Activated gamma-delta T cell (primary cell): ENCODE data around the gene FREY1.

Experiments used
- DNase-seq: peaks from one replicate; lab custom pipeline; 2025; lab: John Stamatoyannopoulos, UW

FREY1 gene

DNA sequence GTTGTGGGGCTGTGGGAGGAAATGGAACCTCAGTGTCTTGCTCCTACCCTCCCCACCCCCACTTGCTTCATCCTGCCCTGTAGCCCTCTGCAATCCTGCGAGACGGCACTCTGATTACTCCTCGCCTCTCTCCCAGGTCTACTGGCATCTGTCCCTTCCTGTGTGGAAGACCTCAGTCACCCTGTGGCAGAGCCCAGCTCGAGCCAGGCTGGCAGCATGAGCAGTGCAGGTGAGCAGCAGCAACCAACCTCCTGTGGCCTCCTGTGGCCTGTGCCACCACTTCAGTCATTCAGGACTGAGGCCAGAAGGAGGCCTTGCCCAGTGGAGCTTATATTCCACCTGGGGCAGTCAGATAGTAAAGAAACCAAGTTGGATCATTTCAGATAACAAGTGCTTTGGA is 36.4 kb downstream of the FREY1 start:
- DNase-seq: no peak

DNA sequence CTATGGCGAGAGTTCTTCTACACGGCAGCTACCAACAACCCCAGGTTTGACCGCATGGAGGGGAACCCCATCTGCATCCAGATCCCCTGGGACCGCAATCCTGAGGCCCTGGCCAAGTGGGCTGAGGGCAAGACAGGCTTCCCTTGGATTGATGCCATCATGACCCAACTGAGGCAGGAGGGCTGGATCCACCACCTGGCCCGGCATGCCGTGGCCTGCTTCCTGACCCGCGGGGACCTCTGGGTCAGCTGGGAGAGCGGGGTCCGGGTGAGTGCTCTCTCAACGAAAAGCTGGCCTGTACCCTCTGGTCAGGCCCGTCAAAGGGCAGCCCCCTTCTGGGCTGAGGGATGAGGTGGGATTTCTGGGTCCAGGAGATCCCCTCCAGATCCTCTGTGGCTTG is 37.5 kb downstream of the FREY1 start:
- no peak for DNase-seq

DNA sequence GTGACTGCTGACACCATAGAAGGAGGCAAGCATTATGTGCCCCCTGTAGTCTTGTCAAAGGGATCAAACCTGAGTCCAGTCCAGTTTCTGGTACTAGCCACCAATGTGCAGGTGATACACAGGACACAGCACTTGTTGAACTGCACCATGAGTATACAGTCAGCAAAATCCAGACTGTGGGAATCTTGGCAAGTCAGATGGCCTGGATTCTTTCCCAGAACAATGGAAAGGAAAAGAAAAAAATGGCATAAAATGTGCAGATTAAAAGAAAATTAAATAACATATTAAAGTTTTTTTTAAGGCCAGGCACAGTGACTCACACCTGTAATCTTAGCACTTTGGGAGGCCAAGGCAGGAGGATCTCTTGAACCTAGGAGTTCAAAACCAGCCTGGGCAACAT is 43.0 kb downstream of the FREY1 start:
- DNase-seq: no peak

DNA sequence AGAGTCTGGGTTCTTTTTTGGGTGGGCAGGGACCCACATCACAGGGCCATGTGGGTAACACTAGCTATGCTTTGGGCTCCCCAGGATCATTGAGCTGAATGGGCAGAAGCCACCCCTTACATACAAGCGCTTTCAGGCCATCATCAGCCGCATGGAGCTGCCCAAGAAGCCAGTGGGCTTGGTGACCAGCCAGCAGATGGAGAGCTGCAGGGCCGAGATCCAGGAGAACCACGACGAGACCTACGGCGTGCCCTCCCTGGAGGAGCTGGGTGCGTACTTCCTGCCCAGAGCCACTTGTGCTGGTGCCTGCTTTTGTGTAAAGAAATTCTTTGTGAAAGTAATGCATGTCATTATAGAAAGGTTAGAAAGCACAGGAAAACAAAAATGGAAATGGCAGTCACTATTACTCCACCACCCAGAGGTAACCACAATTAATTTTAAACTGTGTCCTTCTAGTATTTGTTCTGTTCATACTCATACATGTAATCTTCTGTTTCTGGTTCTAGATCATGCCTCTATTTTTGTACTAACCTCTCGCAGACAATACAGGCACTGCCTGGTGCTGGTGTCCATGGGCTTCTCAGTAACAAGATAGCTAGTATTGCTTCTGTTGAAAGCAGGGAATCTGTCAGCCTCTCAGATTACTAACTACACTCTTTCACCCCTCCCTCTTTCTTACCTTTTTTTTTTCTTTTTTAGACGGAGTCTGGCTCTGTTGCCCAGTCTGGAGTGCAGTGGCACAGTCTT is 46.1 kb downstream of the FREY1 start:
- DNase-seq: no peak

DNA sequence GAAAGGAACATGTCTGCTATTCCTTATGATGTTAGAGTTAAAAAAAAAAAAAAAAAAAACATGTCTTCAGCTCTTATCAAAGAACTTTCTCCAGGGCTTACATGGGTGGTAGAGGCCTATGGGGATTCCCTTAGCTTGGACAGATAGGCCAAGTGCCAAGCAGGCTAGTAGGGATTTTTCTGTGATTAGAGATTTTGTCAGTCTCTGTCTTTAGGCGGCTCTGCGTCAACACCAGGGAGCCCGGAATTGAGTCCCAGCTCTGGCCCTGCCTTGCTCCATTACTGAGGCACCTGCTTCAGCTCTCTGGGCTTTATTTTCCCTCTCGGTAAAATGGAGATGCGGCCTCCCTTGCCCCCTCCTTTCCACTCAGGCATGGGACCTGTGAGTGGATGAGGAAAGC is 46.7 kb downstream of the FREY1 start:
- DNase-seq: no peak

DNA sequence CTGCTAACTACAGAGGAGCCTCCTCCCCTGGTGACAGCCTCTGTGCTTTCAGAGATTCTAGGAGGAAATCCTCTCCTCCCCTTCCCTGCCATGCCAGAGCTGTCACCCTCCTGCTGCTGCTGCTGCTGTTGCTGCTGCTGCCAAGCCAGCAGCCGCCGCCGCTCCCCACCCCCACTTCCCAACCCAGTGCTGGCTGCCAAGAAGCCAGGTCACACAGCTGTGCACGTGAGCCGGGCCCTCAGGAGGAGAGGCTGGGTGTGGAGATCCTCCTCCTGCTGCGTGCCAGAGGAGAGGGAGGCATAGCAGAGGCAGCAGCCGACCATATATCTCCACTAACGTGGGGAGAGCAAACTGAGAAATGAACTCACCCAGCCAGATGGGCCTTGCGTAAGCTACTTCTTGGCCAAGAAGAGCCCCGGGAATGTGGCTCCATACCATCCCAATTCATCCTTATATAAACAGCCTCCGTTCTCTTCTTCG is 47.4 kb downstream of the FREY1 start:
- no peak for DNase-seq

DNA sequence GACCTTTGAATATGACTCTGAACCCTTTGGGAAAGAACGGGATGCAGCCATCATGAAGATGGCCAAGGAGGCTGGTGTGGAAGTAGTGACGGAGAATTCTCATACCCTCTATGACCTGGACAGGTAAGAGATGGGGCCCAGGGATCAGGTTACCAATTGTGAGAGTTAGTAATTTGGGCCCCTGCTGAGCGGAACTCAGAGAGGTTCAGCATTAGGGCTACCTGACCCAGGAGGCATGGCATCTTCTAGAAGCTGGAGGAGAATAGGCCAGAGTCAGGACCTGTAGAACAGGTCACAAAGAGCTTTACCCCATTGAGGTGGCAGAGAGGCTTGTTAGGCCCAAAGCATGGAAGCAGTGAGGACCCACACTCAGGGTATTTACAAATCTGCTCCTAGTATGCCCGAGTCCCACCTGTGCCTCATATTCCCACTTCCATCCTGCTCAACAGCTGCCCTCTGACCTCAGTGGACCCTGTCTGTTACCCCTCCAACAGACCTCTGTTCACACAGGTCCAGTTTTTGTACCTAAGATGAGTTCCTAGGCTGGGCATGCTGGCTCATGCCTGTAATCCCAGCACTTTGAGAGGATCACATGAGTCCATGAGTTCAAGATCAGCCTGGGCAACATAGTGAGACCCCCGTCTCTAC is 48.2 kb downstream of the FREY1 start:
- no peak for DNase-seq

DNA sequence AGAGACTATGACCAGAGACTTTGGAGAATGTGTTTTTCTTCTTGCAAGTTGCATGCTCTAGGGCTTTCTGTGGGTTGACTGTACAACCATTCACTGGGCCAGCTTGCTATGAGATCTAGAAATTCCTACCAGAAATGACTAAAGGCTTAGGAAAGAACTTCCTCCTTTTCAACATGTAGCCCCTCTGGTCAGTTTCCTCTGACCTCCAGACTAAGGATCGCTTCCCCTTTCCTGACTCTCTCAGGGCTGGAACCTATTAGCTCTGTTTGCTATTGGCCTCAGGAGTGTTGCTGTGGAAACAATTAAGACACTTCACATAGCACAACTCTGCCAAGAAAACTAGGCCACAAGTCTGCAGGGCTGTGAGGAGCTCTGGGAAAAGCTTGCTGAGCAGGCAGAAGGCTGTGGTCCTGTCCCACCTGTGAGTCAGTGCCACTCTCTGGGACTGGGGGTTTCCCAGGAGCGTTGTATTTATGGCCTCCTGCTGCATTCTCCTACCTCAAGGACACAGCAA is 49.1 kb downstream of the FREY1 start:
- DNase-seq: no peak
